WTC11 (cell line): ENCODE measurements around the gene WDR19. TPM values are rescaled to one million over a fixed set of nuclear protein-coding genes. Genes with fewer than 3 reads are reported as not detected.

Experiments used
- ATAC-seq: fragments of 200-7000 bp; cut with Tn5 transposase; 2 replicates; pipeline ENCODE4 v1.10.0; 2021; ENCODE audit warnings: mild to moderate bottlenecking, moderate library complexity
- CTCF ChIA-PET: fragments of 300-600 bp; sonication (Branson Sonifier 250); formaldehyde crosslinking; loops from one replicate; lab custom pipeline; 2021; ENCODE audit warnings: antibody characterized with exemption; lab: Charles Lee
- POLR2A ChIA-PET: fragments of 350-600 bp; sonication (Branson Sonifier 250); formaldehyde crosslinking; loops from one replicate; lab custom pipeline; 2021; ENCODE audit warnings: antibody characterized with exemption; lab: Charles Lee
- DNase-seq: peaks from one replicate; pipeline ENCODE4 v3.0.0; 2021; ENCODE audit warnings: low spot score
- H3K27ac Mint-ChIP-seq: 2 replicates; pipeline ENCODE4 v1.8.0; 2021; ENCODE audit warnings: mixed read lengths
- H3K27me3 Mint-ChIP-seq: 2 replicates; pipeline ENCODE4 v1.8.0; 2021; ENCODE audit warnings: low read depth, mild to moderate bottlenecking, moderate library complexity, mixed read lengths
- H3K36me3 Mint-ChIP-seq: 2 replicates; pipeline ENCODE4 v1.8.0; 2021; ENCODE audit warnings: mixed read lengths
- H3K4me1 Mint-ChIP-seq: 2 replicates; pipeline ENCODE4 v1.8.0; 2022; ENCODE audit warnings: mixed read lengths
- H3K4me3 Mint-ChIP-seq: 2 replicates; pipeline ENCODE4 v1.8.0; 2021; ENCODE audit warnings: mild to moderate bottlenecking, moderate library complexity, mixed read lengths
- H3K9me3 Mint-ChIP-seq: 2 replicates; pipeline ENCODE4 v1.8.0; 2021; ENCODE audit warnings: mixed read lengths
- ATF6 ChIP-seq: sonication (generic); formaldehyde crosslinking; IDR thresholded peaks from 2 replicates; pipeline ENCODE4 v1.8.1; 2023; ENCODE audit warnings: mild to moderate bottlenecking, missing genetic modification reagents
- CBFB ChIP-seq: sonication (generic); formaldehyde crosslinking; IDR thresholded peaks from 2 replicates; pipeline ENCODE4 v1.8.1; 2022; ENCODE audit warnings: mild to moderate bottlenecking, low read depth, missing genetic modification reagents
- GABPB1 ChIP-seq: sonication (generic); formaldehyde crosslinking; IDR thresholded peaks from 2 replicates; pipeline ENCODE4 v1.8.1; 2023; ENCODE audit warnings: mild to moderate bottlenecking, missing genetic modification reagents
- IRF1 ChIP-seq: sonication (generic); formaldehyde crosslinking; IDR thresholded peaks from 2 replicates; pipeline ENCODE4 v1.8.0; 2023; ENCODE audit warnings: missing genetic modification reagents
- JAZF1 ChIP-seq: fragments of 250-450 bp; sonication (Bioruptor Pico); IDR thresholded peaks from 2 replicates; pipeline ENCODE4 v1.9.0; 2021; ENCODE audit warnings: moderate library complexity, mild to moderate bottlenecking, inconsistent platforms
- MLX ChIP-seq: sonication (generic); formaldehyde crosslinking; IDR thresholded peaks from 2 replicates; pipeline ENCODE4 v1.8.1; 2023; ENCODE audit warnings: mild to moderate bottlenecking, missing genetic modification reagents, moderate library complexity
- SMAD4 ChIP-seq: sonication (generic); formaldehyde crosslinking; IDR thresholded peaks from 2 replicates; pipeline ENCODE4 v1.8.0; 2022; ENCODE audit warnings: mild to moderate bottlenecking, missing genetic modification reagents
- SOX15 ChIP-seq: fragments of 250-450 bp; sonication (Bioruptor Pico); IDR thresholded peaks from 2 replicates; pipeline ENCODE4 v1.9.0; 2021; ENCODE audit warnings: mild to moderate bottlenecking
- SP1 ChIP-seq: sonication (generic); formaldehyde crosslinking; conservative IDR thresholded peaks from 2 replicates; pipeline ENCODE4 v1.8.1; 2022; ENCODE audit warnings: missing genetic modification reagents
- TEAD4 ChIP-seq: sonication (generic); formaldehyde crosslinking; IDR thresholded peaks from 2 replicates; pipeline ENCODE4 v1.8.0; 2022; ENCODE audit warnings: mild to moderate bottlenecking, missing genetic modification reagents
- ZNF281 ChIP-seq: sonication (generic); formaldehyde crosslinking; IDR thresholded peaks from 2 replicates; pipeline ENCODE4 v1.8.0; 2023; ENCODE audit warnings: mild to moderate bottlenecking, missing genetic modification reagents
- total RNA-seq: library from RNA; stranded (reverse); gene quantifications from 3 replicates; pipeline ENCODE4 v1.2.3, GENCODE V29; 2021
- TF ChIP-seq, protein P1 (sequence below): sonication (generic); formaldehyde crosslinking; IDR thresholded peaks from 2 replicates; pipeline ENCODE4 v1.8.0; 2022; ENCODE audit warnings: mild to moderate bottlenecking, missing genetic modification reagents
- TF ChIP-seq, protein P2 (sequence below): sonication (generic); formaldehyde crosslinking; IDR thresholded peaks from 2 replicates; pipeline ENCODE4 v1.8.1; 2023; ENCODE audit warnings: mild to moderate bottlenecking, missing genetic modification reagents, borderline replicate concordance
- TF ChIP-seq, protein P3 (sequence below): sonication (generic); formaldehyde crosslinking; conservative IDR thresholded peaks from 2 replicates; pipeline ENCODE4 v1.8.1; 2023; ENCODE audit warnings: mild to moderate bottlenecking, low read depth, missing genetic modification reagents, moderate library complexity

Gene WDR19
- total RNA-seq, 1 experiment from 2014 or later: 23.3 TPM

- no peak for TF ChIP-seq GABPB1 (CRISPR knock-in tag)
- TF ChIP-seq, protein P1, sequence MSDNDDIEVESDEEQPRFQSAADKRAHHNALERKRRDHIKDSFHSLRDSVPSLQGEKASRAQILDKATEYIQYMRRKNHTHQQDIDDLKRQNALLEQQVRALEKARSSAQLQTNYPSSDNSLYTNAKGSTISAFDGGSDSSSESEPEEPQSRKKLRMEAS: no peak
- TF ChIP-seq SP1: no peak
- no peak for TF ChIP-seq SOX15
- TF ChIP-seq IRF1 (CRISPR knock-in tag): no peak
Observed at GRCh38 chr4:39259571-39260330, 77.4 kb downstream of the WDR19 start (continued).

- Mint-ChIP-seq H3K27me3 (no peaks in the 10 kb centered on the region), H3K27ac (no peak overlapping the region), H3K9me3 (peaks cover 3% of the 10 kb centered on the region; the same call in 1 of the 2 replicates), H3K36me3 (peaks cover 2% of the 10 kb centered on the region; the same call in 1 of the 2 replicates), H3K4me3 (no peak overlapping the region), H3K4me1 (peaks cover 4% of the 10 kb centered on the region; the same call in 1 of the 2 replicates)
- POLR2A ChIA-PET: no interaction called here
- ATAC-seq: no peak
- DNase-seq: no peak
- CTCF ChIA-PET: no interaction called here
- TF ChIP-seq TEAD4 (no peak), ATF6 (no peak), SP1 (no peak), CBFB (CRISPR knock-in tag) (no peak), JAZF1 (CRISPR knock-in tag) (no peak), ZNF281 (CRISPR knock-in tag) (no peak), IRF1 (CRISPR knock-in tag) (no peak), MLX (CRISPR knock-in tag) (no peak), SMAD4 (no peak)
- TF ChIP-seq, protein P2, sequence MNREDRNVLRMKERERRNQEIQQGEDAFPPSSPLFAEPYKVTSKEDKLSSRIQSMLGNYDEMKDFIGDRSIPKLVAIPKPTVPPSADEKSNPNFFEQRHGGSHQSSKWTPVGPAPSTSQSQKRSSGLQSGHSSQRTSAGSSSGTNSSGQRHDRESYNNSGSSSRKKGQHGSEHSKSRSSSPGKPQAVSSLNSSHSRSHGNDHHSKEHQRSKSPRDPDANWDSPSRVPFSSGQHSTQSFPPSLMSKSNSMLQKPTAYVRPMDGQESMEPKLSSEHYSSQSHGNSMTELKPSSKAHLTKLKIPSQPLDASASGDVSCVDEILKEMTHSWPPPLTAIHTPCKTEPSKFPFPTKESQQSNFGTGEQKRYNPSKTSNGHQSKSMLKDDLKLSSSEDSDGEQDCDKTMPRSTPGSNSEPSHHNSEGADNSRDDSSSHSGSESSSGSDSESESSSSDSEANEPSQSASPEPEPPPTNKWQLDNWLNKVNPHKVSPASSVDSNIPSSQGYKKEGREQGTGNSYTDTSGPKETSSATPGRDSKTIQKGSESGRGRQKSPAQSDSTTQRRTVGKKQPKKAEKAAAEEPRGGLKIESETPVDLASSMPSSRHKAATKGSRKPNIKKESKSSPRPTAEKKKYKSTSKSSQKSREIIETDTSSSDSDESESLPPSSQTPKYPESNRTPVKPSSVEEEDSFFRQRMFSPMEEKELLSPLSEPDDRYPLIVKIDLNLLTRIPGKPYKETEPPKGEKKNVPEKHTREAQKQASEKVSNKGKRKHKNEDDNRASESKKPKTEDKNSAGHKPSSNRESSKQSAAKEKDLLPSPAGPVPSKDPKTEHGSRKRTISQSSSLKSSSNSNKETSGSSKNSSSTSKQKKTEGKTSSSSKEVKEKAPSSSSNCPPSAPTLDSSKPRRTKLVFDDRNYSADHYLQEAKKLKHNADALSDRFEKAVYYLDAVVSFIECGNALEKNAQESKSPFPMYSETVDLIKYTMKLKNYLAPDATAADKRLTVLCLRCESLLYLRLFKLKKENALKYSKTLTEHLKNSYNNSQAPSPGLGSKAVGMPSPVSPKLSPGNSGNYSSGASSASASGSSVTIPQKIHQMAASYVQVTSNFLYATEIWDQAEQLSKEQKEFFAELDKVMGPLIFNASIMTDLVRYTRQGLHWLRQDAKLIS (CRISPR knock-in tag): no peak
- TF ChIP-seq, protein P3, sequence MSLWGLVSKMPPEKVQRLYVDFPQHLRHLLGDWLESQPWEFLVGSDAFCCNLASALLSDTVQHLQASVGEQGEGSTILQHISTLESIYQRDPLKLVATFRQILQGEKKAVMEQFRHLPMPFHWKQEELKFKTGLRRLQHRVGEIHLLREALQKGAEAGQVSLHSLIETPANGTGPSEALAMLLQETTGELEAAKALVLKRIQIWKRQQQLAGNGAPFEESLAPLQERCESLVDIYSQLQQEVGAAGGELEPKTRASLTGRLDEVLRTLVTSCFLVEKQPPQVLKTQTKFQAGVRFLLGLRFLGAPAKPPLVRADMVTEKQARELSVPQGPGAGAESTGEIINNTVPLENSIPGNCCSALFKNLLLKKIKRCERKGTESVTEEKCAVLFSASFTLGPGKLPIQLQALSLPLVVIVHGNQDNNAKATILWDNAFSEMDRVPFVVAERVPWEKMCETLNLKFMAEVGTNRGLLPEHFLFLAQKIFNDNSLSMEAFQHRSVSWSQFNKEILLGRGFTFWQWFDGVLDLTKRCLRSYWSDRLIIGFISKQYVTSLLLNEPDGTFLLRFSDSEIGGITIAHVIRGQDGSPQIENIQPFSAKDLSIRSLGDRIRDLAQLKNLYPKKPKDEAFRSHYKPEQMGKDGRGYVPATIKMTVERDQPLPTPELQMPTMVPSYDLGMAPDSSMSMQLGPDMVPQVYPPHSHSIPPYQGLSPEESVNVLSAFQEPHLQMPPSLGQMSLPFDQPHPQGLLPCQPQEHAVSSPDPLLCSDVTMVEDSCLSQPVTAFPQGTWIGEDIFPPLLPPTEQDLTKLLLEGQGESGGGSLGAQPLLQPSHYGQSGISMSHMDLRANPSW: no peak
Observed at GRCh38 chr4:39263895-39264294, 81.6 kb downstream of the WDR19 start.
